HG02884 (cell line): ENCODE measurements around the gene SPTBN2.
"Not testable (repeated sequence)": the region's sequence is repeated elsewhere in the genome, so short reads cannot be mapped to it uniquely, and the experiment has no call there.

Experiments used
- ATAC-seq: cut with Tn5 transposase; IDR thresholded peaks from one replicate; pipeline ENCODE4 v1.9.1; 2021; ENCODE audit warnings: mild to moderate bottlenecking, moderate library complexity; ENCODE audit not compliant: unreplicated experiment

Gene SPTBN2

GRCh38 chr11:66641834-66642233, 87.2 kb downstream of the SPTBN2 start:
- ATAC-seq: no peak

GRCh38 chr11:66639814-66640340, 89.1 kb downstream of the SPTBN2 start:
- ATAC-seq: not testable (repeated sequence)

GRCh38 chr11:66639066-66639813, 89.8 kb downstream of the SPTBN2 start:
- ATAC-seq: no peak

- ATAC-seq: peak; percentile 91
These were observed 90.6 kb downstream of the SPTBN2 start, which contains the start of gene RBM4 for GRCh38 chr11:66638177-66639065. TSS of gene RBM4 (plus strand) at chr11:66638703. CDS start at chr11:66639712, 1,009 bp downstream.

GRCh38 chr11:66637557-66638176, 91.3 kb downstream of the SPTBN2 start:
- ATAC-seq: no peak

- no peak for ATAC-seq
These were observed 92.6 kb downstream of the SPTBN2 start for GRCh38 chr11:66636411-66636810.
